Measurements from ENCODE around the gene BCORL1.

GRCh38 chrX:130081421-130082045, 99.1 kb downstream of the BCORL1 start:
- TF ChIP-seq, protein P1, sequence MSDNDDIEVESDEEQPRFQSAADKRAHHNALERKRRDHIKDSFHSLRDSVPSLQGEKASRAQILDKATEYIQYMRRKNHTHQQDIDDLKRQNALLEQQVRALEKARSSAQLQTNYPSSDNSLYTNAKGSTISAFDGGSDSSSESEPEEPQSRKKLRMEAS (IDR thresholded peaks at IDR 0.05; ENCODE audit: low read depth): no peak
- no peak for TF ChIP-seq REST (IDR thresholded peaks at IDR 0.05; ENCODE audit: low read depth, low read length)
- TF ChIP-seq, protein P2, sequence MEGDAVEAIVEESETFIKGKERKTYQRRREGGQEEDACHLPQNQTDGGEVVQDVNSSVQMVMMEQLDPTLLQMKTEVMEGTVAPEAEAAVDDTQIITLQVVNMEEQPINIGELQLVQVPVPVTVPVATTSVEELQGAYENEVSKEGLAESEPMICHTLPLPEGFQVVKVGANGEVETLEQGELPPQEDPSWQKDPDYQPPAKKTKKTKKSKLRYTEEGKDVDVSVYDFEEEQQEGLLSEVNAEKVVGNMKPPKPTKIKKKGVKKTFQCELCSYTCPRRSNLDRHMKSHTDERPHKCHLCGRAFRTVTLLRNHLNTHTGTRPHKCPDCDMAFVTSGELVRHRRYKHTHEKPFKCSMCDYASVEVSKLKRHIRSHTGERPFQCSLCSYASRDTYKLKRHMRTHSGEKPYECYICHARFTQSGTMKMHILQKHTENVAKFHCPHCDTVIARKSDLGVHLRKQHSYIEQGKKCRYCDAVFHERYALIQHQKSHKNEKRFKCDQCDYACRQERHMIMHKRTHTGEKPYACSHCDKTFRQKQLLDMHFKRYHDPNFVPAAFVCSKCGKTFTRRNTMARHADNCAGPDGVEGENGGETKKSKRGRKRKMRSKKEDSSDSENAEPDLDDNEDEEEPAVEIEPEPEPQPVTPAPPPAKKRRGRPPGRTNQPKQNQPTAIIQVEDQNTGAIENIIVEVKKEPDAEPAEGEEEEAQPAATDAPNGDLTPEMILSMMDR (IDR thresholded peaks at IDR 0.05): no peak

All from SK-N-SH (cell line).